ENCODE results near the gene ATP9B. TPM values are rescaled to one million over a fixed set of nuclear protein-coding genes. Genes with fewer than 3 reads are reported as not detected.

The ATP9B gene
- polyA plus RNA-seq, 3 donors = 7.2 to 20.3 (median 14.0) TPM

DNA sequence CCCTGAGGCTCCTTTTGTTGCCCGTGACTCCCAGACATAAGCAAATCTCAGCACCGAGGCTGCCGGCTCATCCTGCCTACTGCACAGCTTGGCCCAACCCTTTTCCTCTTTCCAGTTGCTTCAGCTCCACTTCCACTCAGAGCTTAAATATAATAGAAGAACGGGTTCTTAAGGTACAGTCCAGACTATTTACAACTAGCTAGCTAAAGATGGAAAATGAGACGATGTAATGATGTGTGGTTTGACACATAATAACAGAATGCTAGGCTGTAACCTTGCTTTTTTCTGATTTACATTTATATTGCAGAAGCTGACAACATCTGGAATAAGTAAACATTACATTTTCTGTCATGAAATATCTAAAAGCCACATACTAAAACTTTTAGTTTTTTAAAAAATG lies 26.9 kb upstream of the ATP9B start:
- TF ChIP-seq, protein P1, sequence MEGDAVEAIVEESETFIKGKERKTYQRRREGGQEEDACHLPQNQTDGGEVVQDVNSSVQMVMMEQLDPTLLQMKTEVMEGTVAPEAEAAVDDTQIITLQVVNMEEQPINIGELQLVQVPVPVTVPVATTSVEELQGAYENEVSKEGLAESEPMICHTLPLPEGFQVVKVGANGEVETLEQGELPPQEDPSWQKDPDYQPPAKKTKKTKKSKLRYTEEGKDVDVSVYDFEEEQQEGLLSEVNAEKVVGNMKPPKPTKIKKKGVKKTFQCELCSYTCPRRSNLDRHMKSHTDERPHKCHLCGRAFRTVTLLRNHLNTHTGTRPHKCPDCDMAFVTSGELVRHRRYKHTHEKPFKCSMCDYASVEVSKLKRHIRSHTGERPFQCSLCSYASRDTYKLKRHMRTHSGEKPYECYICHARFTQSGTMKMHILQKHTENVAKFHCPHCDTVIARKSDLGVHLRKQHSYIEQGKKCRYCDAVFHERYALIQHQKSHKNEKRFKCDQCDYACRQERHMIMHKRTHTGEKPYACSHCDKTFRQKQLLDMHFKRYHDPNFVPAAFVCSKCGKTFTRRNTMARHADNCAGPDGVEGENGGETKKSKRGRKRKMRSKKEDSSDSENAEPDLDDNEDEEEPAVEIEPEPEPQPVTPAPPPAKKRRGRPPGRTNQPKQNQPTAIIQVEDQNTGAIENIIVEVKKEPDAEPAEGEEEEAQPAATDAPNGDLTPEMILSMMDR (IDR thresholded peaks at IDR 0.05) = no peak
- no peak overlapping the region for H3K4me3 ChIP-seq (replicated peaks in 1 of 3; ENCODE audit: low read depth in 2 of 3, low read length in 3 of 3)
- H3K79me2 ChIP-seq (ENCODE audit: insufficient read depth, low read length) = no peaks in the 10 kb centered on the region
- DNase-seq = no peak
- peaks cover 14 to 25% of the 10 kb centered on the region in 2 donors for H3K9me3 ChIP-seq (replicated peaks in 1 of 2; ENCODE audit: control insufficient read depth in 1 of 2, insufficient read depth in 1 of 2, low read length in 2 of 2)
- H3K4me1 ChIP-seq (ENCODE audit: control insufficient read depth in 1 of 2, insufficient read depth in 2 of 2, low read length in 2 of 2) = no peaks in the 10 kb centered on the region
- H4K20me1 ChIP-seq (ENCODE audit: insufficient read depth, low read length) = no peaks in the 10 kb centered on the region
- no peaks in the 10 kb centered on the region for H3K27me3 ChIP-seq (ENCODE audit: control insufficient read depth in 2 of 2, insufficient read depth in 2 of 2, low read length in 2 of 2)
- H3K27ac ChIP-seq (ENCODE audit: low read depth in 1 of 2, low read length in 2 of 2) = no peak overlapping the region
- Mint-ChIP-seq H3K27me3 (ENCODE audit: low read depth in 3 of 3) (peaks cover 1 to 11% (median 2%) of the 10 kb centered on the region in 3 donors), H3K27ac (no peak overlapping the region), H3K36me3 (no peaks in the 10 kb centered on the region), H3K4me1 (no peaks in the 10 kb centered on the region), H3K9me3 (peaks cover 10 to 29% (median 21%) of the 10 kb centered on the region in 7 donors), H3K4me3 (no peak overlapping the region)
- H3K4me2 ChIP-seq (replicated peaks; ENCODE audit: extremely low read depth, low read length, poor library complexity, severe bottlenecking) = no peak overlapping the region
- WGBS (ENCODE audit: insufficient coverage) = 70% methylated on average over 3 of the region's 5 CpGs
- H3K9ac ChIP-seq (ENCODE audit: insufficient read depth, low read length, poor library complexity, severe bottlenecking) = no peak overlapping the region
- intact Hi-C loops (cut with micrococcal nuclease) = no loop called here
- no peaks in the 10 kb centered on the region for H3K36me3 ChIP-seq (replicated peaks in 1 of 2; ENCODE audit: control insufficient read depth in 1 of 2, insufficient read depth in 2 of 2, low read length in 2 of 2)
- no peak overlapping the region for H2AFZ ChIP-seq (ENCODE audit: insufficient read depth, low read depth, low read length, poor library complexity, severe bottlenecking)

DNA sequence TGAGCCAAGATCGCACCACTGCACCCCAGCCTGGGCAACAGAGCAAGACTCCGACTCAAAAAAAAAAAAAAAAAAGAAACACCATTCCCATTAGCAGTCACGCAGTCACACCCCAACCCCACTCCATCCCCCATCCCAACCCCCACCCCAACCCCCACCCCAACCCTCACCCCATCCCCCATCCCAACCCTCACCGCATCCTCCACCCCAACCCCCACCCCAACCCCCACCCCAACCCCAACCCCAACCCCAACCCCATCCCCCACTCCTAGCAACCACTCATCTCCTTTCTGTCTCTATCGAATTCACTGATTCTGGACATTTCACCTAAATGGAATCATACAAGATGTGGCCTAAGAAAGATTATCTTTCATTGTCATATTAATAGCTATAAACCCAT lies 25.9 kb upstream of the ATP9B start:
- H3K27me3 Mint-ChIP-seq (ENCODE audit: low read depth in 3 of 3) = peaks cover 1 to 11% (median 5%) of the 10 kb centered on the region in 3 donors
- Histone ChIP-seq H4K20me1 (ENCODE audit: insufficient read depth, low read length) (no peaks in the 10 kb centered on the region), H3K9ac (ENCODE audit: insufficient read depth, low read length, poor library complexity, severe bottlenecking) (no peak overlapping the region), H3K4me3 (replicated peaks in 1 of 3; ENCODE audit: low read depth in 2 of 3, low read length in 3 of 3) (no peak overlapping the region), H3K79me2 (ENCODE audit: insufficient read depth, low read length) (no peaks in the 10 kb centered on the region), H3K4me1 (ENCODE audit: control insufficient read depth in 1 of 2, insufficient read depth in 2 of 2, low read length in 2 of 2) (no peaks in the 10 kb centered on the region), H3K9me3 (replicated peaks in 1 of 2; ENCODE audit: control insufficient read depth in 1 of 2, insufficient read depth in 1 of 2, low read length in 2 of 2) (peaks cover 6 to 16% of the 10 kb centered on the region in 2 donors), H3K36me3 (replicated peaks in 1 of 2; ENCODE audit: control insufficient read depth in 1 of 2, insufficient read depth in 2 of 2, low read length in 2 of 2) (no peaks in the 10 kb centered on the region), H3K4me2 (replicated peaks; ENCODE audit: extremely low read depth, low read length, poor library complexity, severe bottlenecking) (no peak overlapping the region), H2AFZ (ENCODE audit: insufficient read depth, low read depth, low read length, poor library complexity, severe bottlenecking) (no peak overlapping the region), H3K27me3 (ENCODE audit: control insufficient read depth in 2 of 2, insufficient read depth in 2 of 2, low read length in 2 of 2) (no peaks in the 10 kb centered on the region), H3K27ac (ENCODE audit: low read depth in 1 of 2, low read length in 2 of 2) (no peak overlapping the region)
- H3K9me3 Mint-ChIP-seq = peaks cover 9 to 23% (median 14%) of the 10 kb centered on the region in 7 donors
- DNase-seq = no peak
- H3K27ac Mint-ChIP-seq = no peak overlapping the region
- no peaks in the 10 kb centered on the region for H3K4me1 Mint-ChIP-seq
- intact Hi-C loops (cut with micrococcal nuclease) = no loop called here
- no peak overlapping the region for H3K4me3 Mint-ChIP-seq
- no peaks in the 10 kb centered on the region for H3K36me3 Mint-ChIP-seq
- no CpG with 5 or more reads among the region's 5 CpGs for WGBS (ENCODE audit: insufficient coverage)
- TF ChIP-seq, protein P1 (IDR thresholded peaks at IDR 0.05) = no peak

All from CD14-positive monocyte (primary cell).